ENCODE measurements around the gene OPA3. TPM values are rescaled to one million over a fixed set of nuclear protein-coding genes. Genes with fewer than 3 reads are reported as not detected.
A peak's percentile ranks its signal among the peaks of the same experiment; 100 is the strongest.

OPA3 gene
- total RNA-seq, 1 donor from 2014 or later, result 3.7 TPM

DNA sequence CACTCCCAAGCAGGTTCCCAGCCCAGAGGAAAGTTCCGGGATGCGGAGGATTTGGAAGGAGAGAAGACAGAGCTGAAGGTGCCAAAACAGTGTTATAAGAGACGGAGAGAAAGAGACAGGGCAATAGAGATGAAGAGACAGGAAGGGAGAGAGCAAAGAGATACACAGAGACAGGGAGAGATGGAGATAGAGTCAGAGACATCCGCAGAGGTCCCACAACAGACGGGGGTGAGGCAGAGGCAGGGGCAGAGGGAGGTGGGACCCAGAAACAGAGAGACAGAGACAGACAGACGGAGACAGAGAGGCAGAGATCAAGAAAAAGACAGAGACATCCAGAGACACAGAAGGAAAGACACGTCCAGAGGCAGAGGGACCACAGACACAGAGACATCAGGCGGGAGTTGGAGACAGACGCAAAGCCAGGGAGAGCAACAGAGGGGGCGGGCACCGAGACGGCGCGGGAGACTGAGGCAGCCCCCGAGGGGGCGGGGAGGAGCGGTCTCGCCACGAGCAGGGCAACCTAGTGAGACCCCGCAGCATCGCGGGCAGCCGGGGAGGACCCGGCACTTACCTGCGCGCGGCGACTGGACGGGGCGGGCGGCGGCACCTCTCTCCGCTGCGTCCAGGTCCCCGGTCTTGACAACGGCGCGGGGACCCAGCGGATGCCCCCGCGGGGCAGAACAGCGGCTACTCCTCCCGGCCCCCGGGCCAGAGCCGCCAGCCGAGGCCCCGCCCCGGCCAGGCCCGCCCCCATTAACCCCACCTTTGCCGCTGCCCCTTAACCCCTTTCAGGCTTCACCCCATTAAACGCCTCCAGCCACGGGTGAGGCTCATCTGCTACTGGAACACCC, 17.1 kb upstream of the OPA3 start, which contains the start of gene GPR4:
Gene GPR4 (minus strand): TSS at position 689 of the 851 bp plus-strand sequence. CDS start 10,346 bp downstream, outside the sequence.
- TF ChIP-seq EZH2phosphoT487 (IDR thresholded peaks at IDR 0.05), result peak; percentile 72
- TF ChIP-seq, protein P1, sequence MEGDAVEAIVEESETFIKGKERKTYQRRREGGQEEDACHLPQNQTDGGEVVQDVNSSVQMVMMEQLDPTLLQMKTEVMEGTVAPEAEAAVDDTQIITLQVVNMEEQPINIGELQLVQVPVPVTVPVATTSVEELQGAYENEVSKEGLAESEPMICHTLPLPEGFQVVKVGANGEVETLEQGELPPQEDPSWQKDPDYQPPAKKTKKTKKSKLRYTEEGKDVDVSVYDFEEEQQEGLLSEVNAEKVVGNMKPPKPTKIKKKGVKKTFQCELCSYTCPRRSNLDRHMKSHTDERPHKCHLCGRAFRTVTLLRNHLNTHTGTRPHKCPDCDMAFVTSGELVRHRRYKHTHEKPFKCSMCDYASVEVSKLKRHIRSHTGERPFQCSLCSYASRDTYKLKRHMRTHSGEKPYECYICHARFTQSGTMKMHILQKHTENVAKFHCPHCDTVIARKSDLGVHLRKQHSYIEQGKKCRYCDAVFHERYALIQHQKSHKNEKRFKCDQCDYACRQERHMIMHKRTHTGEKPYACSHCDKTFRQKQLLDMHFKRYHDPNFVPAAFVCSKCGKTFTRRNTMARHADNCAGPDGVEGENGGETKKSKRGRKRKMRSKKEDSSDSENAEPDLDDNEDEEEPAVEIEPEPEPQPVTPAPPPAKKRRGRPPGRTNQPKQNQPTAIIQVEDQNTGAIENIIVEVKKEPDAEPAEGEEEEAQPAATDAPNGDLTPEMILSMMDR (IDR thresholded peaks at IDR 0.05), result no peak
- H3K9me3 Mint-ChIP-seq, result no peaks in the 10 kb centered on the region
- peaks cover 71% of the 10 kb centered on the region for H3K27me3 ChIP-seq
- no peaks in the 10 kb centered on the region for H3K4me1 ChIP-seq
- no peak within 1 kb of the TSS for H2AFZ ChIP-seq (replicated peaks)
- H3K4me3 ChIP-seq, result peak within 1 kb of the TSS; percentile 11
- H3K27me3 Mint-ChIP-seq (ENCODE audit: insufficient read depth, low read depth), result peaks cover 56% of the 10 kb centered on the region
- H3K4me2 ChIP-seq, result peak within 1 kb of the TSS; percentile 49
- H3K27ac Mint-ChIP-seq, result no peak within 1 kb of the TSS
- H3F3A ChIP-seq (ENCODE audit: low read depth), result no peaks in the 10 kb centered on the region
- H3K4me1 Mint-ChIP-seq, result peaks cover 30% of the 10 kb centered on the region
- H3K36me3 Mint-ChIP-seq, result no peaks in the 10 kb centered on the region
- peak; percentile 81 for DNase-seq (ENCODE audit: low spot score)
- no peak within 1 kb of the TSS for H3K27ac ChIP-seq
- H3K79me2 ChIP-seq (ENCODE audit: low read depth), result no peaks in the 10 kb centered on the region
- H3K4me3 Mint-ChIP-seq, result peak within 1 kb of the TSS; percentile 33
- H3K36me3 ChIP-seq, result no peaks in the 10 kb centered on the region
- no peaks in the 10 kb centered on the region for H4K20me1 ChIP-seq (ENCODE audit: low read depth)
- H3K9me3 ChIP-seq (ENCODE audit: low read depth), result no peaks in the 10 kb centered on the region
- H3K9ac ChIP-seq, result no peak within 1 kb of the TSS

DNA sequence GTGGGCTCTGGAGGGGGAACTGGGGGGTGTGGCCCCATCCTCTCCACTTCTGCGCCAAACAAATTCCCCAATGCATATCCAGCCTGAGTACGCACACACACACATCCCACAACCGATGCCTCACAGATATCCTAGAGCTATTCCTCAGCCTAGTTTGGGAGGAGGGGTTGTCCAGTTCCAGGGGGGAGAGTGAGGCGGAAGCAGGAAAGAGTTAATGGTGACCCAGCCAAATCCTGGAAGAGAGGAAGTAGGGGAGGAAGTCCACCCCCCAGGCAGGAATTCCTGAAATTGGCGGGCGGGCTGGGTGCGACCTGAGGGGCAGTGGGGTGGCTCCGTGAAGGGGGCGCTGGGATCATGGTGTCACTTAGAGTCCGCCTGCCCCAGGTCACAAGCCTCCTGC, 16.5 kb upstream of the OPA3 start:
- no peak overlapping the region for H3K4me2 ChIP-seq
- Mint-ChIP-seq H3K4me3 (no peak overlapping the region), H3K4me1 (peaks cover 29% of the 10 kb centered on the region), H3K27me3 (ENCODE audit: insufficient read depth, low read depth) (peaks cover 62% of the 10 kb centered on the region), H3K9me3 (no peaks in the 10 kb centered on the region), H3K27ac (no peak overlapping the region), H3K36me3 (no peaks in the 10 kb centered on the region)
- no peak for TF ChIP-seq EZH2 (IDR thresholded peaks at IDR 0.05)
- TF ChIP-seq, protein P1 (IDR thresholded peaks at IDR 0.05), result no peak
- peaks cover 78% of the 10 kb centered on the region for H3K27me3 ChIP-seq
- no peak for DNase-seq (ENCODE audit: low spot score)
- H3F3A ChIP-seq (ENCODE audit: low read depth), result no peaks in the 10 kb centered on the region
- no peaks in the 10 kb centered on the region for H3K4me1 ChIP-seq
- no peaks in the 10 kb centered on the region for H3K36me3 ChIP-seq
- no peak overlapping the region for H3K27ac ChIP-seq
- H2AFZ ChIP-seq (replicated peaks), result no peak overlapping the region
- no peak overlapping the region for H3K4me3 ChIP-seq
- H4K20me1 ChIP-seq (ENCODE audit: low read depth), result no peaks in the 10 kb centered on the region
- H3K9me3 ChIP-seq (ENCODE audit: low read depth), result no peaks in the 10 kb centered on the region
- no peak overlapping the region for H3K9ac ChIP-seq
- H3K79me2 ChIP-seq (ENCODE audit: low read depth), result no peaks in the 10 kb centered on the region

DNA sequence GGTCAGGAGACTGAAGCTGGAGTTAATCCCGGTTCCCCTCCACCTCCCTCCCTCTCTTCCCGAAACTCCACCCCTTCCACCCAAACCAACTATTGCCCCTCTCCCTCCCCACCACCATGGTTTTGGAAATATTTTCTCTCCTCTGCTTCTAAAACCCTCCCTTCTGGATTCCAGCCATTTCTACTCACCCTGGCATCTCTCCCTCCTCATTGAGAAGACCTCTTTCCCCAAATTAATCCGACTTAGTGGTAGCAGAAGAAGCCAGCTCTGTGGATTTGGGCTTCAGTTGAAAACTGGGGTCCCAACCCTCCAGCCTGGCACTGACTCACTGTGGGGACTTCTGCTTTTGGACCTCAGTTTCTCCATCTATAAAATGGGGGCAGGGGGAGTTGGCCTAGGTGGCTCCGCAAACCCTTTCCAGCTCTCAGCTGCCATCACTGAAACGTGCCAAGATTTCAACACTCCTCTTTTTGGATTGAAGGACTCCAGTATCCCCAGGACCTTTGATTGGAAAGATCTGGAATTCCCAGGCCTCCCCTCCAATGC, 15.8 kb upstream of the OPA3 start:
- no peak overlapping the region for H2AFZ ChIP-seq (replicated peaks)
- no peak overlapping the region for H3K27ac Mint-ChIP-seq
- H3K4me3 Mint-ChIP-seq, result peak overlapping the region; percentile 24
- no peak overlapping the region for H3K27ac ChIP-seq
- H3K36me3 ChIP-seq, result no peaks in the 10 kb centered on the region
- H3K9me3 Mint-ChIP-seq, result no peaks in the 10 kb centered on the region
- H3K4me1 ChIP-seq, result no peaks in the 10 kb centered on the region
- peaks cover 85% of the 10 kb centered on the region for H3K27me3 ChIP-seq
- TF ChIP-seq EZH2 (IDR thresholded peaks at IDR 0.05), result no peak
- TF ChIP-seq, protein P1 (IDR thresholded peaks at IDR 0.05), result no peak
- no peak for TF ChIP-seq EZH2phosphoT487 (IDR thresholded peaks at IDR 0.05)
- no peaks in the 10 kb centered on the region for H4K20me1 ChIP-seq (ENCODE audit: low read depth)
- H3K79me2 ChIP-seq (ENCODE audit: low read depth), result no peaks in the 10 kb centered on the region
- peaks cover 68% of the 10 kb centered on the region for H3K27me3 Mint-ChIP-seq (ENCODE audit: insufficient read depth, low read depth)
- peaks cover 29% of the 10 kb centered on the region for H3K4me1 Mint-ChIP-seq
- no peak overlapping the region for H3K9ac ChIP-seq
- no peaks in the 10 kb centered on the region for H3F3A ChIP-seq (ENCODE audit: low read depth)
- H3K36me3 Mint-ChIP-seq, result no peaks in the 10 kb centered on the region
- no peak overlapping the region for H3K4me2 ChIP-seq
- H3K4me3 ChIP-seq, result no peak overlapping the region
- no peaks in the 10 kb centered on the region for H3K9me3 ChIP-seq (ENCODE audit: low read depth)
- no peak for DNase-seq (ENCODE audit: low spot score)
